ENCODE data around the gene MAP4K4.

Gene MAP4K4

DNA sequence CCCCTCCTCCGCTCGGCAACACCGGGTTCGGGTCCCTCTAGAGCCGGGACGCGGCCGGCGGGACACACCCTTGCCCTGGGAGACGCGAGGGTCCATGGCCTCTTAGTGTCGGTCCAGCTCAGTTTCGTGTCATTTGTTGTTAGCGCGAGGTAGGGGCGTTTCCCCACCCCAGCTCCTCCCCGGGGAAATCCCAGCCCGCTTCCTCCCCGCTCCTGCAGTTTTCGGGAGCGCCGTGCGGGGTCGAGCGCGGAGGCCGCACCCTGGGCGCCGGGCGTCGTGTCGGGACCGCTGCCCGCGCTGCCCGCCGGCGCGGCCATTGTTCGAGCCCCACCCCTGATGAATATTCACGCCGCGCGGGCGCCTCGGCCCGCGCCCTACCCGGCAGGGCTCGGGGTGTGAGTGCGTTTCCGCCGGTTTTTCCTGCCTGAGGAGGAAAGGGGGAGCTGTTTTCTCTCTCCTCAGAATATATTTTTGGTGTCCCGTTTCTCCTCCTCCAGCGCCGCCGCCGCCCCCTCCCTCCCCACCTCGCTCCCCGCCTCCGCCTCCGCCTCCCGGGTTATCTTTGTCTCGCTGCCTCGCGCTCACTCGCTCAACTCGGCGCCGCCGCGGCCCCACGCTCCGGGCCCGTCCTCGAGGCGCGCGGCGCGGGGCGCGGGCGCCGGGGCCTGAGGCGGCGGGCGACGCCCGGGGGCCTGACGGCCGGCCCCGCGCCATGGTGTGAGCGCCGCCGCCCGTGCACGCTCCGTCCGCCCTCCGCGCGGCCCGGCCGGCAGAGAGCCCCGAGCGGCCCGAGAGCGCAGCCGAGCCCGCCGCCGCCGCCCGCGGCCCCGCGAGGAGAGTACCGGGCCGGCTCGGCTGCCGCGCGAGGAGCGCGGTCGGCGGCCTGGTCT is at the start of gene MAP4K4:
Gene MAP4K4, plus strand, starts transcription at position 584 of the 890 bp plus-strand sequence. CDS start 374 bp downstream, outside the sequence.
- DNase-seq = no peak

DNA sequence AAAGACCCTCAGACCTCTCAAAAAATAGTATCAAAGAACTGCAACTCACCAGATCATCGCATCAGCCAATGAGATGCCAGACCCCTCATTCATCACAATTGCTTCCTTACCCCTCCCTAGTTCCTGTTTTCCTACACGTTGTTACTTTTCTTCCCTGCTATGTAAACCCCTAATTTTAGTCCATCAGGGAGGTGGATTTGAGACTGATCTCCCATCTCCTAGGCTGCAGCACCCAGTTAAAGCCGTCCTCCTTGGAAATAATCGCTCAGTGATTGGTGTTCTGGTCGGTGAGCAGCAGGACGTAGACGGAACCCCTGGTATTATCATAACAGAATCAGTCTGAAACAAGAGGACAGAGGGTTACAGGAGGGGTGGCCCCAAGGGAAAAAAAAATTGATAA is 44.0 kb upstream of the MAP4K4 start:
- DNase-seq = no peak

DNA sequence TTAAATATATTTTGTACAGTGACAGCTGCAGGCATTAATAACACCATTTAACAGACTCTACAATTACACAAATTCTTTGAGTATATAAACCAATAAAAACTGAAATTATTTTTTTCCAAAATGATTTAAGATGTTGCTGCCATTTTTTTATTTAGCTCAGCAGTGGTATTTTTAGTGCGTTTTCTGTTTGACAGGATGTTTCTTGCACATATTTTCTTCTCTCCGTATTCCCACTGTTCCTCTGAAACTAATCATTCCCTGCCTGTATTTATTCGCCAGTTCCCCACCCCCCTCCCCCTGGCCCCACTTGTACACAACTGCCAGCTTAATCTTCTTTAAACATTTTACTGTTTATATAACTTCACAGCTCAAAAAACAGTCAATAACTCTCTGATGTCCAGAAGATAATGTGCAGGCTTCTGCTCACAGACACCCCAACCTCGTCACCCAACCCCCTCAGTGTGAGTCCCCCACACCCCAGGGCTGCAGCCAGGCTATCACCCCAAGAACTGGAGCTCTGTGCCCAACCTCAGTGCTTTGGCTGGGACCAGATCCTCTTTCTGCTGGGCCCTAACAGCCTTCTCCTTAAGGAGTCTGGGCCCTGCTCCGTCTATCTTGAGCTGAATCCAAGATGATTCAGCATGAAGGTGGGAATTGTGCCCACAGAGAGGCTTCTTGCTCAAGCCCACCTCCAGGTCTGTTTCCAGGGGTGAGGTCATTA is 41.6 kb upstream of the MAP4K4 start:
- no peak for DNase-seq

DNA sequence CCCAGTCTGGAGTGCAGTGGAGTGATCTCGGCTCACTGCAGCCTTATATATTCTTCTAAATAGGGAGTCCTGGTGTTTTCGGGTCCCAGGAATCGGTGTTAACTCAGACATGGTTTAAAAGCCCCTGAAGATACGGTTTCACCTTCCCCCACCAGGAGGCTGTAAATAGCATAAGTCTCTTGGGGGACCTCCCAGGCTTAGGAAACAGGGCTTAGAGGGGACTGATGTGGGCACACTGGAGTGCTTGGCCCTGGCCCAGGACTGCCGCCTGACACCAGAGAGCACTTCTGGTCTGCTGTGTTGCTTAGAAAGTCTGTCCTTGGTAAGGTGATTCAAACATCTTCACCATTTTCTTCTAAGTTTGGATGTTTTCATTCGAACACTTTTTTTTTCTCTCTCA is 39.7 kb upstream of the MAP4K4 start:
- DNase-seq = no peak

DNA sequence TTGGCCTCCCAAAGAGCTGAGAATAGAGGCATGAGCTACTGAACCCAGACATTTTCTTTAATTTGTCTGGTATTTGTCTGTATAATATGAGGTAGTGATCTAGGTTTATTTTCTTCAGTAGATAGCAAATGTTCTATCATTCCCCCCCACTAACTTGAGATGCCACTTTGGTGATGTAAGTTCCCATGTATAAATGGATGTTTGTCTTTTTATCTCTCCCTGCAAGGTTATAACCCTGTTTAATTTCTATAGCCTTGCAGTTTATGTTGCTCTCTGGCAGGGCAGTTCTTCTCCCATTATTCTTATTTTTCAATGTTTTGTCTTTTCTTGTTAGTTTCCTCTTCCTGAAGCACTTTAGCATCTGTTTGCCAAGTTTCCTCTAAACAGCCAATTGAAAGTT is 39.1 kb upstream of the MAP4K4 start:
- no peak for DNase-seq

DNA sequence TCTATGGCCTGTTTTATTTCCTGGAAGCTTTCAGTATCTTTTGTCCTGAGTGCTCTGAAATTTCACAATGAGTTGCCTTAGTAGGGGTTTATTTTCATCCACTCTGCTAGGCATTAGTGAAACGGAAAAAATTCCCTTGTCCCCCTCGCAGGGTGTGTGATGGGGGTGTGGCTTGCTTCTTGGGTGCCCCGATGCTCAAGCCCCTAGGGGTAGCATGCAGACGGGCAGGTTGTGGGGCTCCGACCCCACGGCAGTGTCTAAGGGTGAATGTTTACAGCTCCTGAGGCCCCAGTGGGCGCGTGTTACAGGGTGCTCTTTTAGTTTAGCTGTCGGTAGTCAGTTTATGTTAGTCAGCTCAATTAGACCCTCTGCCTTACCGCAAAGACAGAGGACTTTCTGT is 32.2 kb upstream of the MAP4K4 start:
- no peak for DNase-seq

DNA sequence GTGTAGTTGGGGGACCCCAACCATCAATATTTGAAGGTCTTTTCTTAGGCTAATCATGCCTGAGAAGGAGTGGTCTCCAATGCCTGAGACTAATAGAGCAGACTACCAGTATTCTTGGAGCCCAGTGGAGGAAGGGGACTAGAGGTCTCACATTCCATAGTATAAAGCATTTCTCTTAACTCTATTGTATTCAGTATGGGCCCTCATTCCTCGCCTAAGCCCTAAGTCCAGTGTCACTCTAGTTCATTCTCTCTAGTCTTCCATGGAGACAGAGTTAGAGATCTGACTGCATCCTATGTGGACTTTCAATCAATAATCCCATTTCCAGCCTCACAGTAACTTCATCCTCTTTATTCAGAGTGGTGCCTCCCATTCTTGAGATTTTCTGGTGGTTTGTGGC is 29.7 kb upstream of the MAP4K4 start:
- DNase-seq = no peak

DNA sequence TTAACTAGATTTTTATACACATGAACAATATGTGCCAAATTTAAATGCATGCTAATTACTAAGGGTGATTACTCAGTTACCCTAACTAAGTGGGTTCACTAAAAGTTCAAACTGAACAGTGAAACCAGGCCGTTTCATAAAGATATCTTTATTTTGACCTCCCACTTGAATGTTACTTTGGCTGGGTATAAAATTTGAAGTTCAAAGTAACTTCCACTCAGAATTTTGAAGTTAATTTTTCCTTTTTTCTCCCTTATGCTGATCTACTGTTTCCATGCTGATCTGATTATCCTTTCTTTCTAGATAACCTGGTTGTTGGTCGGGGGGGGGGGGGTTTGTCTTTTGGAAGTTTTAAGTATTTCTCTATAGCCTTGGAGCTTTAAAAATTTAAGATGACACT is 25.5 kb upstream of the MAP4K4 start:
- no peak for DNase-seq

DNA sequence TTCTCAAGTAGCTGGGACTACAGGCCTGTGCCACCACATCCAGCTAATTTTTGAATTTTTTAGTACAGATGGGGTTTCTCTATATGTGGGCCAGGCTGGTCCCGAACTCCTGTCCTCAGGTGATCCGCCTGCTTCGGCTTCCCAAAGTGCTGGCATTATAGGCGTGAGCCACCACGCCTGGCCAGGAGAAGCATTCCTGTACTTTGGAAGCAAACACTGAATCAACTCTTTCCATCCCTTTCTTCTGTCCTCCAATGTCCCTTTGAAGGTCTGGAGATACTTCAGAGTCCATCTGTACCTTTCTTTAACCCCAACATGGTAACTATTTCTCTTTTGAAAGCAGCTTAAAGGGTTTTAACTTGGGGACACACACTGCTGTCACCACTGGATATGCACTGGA is 23.6 kb upstream of the MAP4K4 start:
- DNase-seq = no peak

DNA sequence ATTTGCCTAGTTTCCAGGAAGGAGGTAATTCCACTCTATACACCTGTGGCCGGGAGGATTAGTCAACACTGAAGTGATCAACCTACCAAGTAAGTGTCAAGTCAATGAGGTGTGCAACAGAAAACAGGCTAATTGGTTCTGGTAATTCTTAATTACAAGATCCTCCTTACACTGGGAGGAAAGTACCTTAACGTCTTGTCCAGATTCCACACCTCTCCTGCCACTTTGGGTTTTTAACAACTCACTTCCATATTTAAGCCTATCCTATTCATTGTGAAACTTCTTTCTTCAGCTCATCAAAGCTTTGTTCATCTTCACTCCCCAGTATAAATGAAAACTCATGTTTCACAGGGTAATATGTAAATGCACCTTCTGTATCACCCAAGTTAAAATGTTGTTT is 22.0 kb upstream of the MAP4K4 start:
- DNase-seq = no peak

DNA sequence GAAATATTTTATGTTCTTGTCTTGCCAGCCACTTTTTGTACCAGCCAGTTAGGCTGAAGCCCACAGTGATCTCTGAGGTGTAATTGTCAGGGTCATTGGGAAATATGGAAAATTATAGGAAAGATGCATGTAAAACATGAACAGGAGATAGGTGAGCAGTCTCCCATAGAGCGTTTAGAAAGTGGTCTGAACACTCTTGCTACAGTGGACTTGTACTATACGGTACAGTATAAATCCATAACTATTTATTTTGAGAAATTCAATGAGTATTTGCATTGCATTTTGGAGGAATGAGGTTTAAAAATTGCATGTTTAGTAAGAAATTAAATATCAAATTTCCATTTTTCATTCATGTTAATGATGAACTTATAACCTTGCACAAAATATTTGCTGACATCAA is 20.8 kb upstream of the MAP4K4 start:
- DNase-seq = no peak

DNA sequence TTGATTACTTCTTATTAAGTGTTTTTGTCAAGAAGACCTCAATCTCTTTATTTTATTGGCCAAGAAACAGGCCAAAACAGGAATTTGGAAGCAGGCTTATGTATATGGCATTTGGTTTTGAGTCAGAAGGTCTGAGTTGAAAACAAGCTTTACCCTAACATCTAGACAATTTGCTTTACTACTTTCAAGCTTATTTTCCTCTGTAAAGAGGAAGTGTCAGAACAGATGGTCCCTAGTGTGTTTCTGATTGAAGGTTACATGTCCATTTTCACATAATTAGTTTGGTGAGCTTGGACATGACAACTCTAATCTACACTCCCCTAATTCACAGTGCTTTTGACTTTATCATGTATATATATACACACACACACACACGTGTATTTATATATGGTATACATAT is 19.8 kb upstream of the MAP4K4 start:
- no peak for DNase-seq

DNA sequence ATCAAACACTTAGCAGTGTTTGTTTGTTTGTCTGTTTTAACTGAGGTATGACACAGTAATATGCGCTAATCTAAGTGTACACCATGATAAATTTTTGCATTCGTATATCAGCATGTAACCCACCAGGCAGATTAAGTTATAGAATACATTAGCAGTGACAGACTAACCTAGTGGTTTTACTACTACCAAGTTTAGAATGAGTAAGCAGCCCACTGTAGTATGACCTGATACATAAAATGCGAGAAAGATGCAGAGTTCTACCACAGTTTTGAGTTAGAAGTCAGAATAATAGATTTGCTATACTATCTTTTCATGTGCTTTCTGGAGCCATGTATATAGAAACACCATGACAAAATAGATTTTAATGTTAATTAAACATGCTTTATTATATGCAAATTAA is 19.1 kb upstream of the MAP4K4 start:
- no peak for DNase-seq

DNA sequence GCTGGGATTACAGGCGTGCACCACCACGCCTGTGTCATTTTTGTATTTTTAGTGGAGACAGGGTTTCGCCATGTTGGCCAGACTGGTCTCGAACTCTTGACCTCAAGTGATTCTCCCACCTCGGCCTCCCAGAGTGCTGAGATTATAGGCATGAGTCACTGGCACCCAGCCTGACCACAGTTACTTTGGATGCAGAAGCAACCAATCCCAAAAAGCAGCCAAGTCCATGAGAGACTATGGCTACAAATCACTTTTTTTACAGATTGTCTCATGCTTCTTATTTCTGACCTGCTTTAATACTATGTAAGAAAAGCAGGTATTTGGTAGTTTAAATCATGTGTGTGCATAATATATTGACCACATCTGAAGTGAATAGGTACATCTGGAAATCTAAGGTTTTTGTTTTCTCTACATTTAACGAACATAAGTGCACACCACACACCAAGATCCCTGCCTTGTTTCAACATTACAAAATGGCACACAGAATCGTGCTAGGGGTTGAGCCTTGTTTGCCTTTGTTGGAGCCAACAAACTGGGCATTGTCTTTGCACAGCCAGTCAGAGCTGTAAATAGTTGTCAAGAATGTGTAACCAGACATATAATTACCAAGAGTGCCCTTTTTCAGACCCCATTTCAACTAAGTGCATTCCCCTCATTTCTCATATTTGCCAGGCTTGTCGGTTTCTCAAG is 18.3 kb upstream of the MAP4K4 start:
- no peak for DNase-seq

DNA sequence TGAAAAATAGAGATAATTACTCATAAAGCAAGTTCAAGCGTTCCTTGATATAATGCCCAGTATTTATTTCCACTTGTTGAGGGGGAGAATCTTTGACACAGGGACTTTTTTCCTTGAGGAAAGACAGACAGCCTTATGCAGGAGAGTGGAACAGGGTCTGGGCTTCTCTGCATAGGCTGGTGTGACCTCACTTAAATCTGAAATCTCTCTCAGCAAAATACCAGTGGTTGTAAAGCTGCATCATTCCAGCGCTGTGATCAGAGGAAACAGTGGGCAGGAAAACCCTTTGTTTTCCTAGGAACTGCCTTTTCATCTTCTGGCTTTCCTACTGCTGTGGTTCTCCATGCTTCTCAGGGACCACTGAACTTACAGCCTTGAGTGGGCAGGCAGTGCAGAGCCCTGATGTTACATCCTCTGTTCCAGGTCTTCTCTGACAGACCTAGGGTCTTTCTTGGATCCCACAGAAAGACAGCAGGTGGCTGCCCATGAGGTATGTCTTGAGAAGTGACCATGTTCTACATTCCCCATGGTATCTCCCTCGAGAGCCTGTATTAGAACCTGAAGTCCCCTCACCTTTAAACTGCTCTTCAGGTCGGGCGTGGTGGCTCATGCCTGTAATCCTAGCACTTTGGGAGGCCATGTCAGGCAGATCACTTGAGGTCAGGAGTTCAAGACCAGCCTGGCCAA is 17.6 kb upstream of the MAP4K4 start:
- DNase-seq = no peak

DNA sequence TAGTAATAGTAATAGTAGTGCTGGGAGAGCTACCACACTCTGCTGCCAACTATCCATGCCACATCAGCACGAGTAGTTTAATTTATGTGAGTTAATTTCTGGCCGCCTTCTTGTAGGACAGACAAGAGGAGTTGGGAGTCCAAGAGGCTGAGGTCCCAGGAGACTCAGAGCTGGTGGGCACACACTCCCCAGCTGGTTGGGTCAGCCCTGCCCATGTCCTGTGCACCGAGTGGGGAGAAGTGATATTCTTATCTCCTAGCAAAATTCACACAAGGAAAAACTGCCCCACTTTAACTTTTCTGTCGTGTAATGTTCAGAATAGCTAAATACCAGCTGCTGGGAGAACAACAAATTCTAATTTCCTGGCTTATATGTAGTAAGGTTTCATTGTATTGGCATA is 15.2 kb upstream of the MAP4K4 start:
- DNase-seq = no peak

DNA sequence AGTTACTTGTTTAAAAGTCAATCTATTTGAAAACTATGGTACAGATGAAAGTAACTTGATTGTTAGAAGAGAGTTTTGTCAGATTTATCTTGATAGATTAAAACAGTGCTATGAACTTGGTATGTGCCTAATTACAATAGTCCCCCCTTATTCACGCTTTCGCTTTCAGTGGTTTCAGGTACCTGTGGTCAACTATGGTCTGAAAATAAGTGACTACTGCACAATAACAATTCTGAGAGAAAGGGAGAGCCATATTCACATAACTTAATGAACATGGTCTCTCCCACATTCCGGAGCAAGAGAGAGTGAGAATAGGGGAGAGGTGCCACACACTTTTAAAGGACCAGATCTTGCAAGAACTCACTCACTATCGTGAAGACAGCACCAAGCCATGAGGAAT is 13.2 kb upstream of the MAP4K4 start:
- DNase-seq = no peak

DNA sequence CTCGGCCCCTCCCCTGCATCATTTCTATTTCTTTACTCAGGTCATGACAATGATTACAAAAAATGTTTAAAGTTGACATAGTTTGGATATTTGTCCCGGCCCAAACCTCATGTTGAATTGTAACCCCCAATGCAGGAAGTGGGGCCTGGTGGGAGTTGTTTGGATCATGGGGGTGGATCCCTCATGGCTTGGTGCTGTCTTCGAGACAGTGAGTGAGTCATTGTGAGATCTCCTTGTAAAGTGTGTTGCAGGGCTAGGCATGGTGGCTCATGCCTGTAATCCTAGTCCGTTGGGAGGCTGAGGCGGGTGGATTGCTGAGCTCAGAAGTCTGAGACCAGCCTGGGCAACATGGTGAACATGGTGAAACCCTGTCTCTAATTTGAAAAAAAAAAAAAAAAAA is 9.2 kb upstream of the MAP4K4 start:
- DNase-seq = no peak

DNA sequence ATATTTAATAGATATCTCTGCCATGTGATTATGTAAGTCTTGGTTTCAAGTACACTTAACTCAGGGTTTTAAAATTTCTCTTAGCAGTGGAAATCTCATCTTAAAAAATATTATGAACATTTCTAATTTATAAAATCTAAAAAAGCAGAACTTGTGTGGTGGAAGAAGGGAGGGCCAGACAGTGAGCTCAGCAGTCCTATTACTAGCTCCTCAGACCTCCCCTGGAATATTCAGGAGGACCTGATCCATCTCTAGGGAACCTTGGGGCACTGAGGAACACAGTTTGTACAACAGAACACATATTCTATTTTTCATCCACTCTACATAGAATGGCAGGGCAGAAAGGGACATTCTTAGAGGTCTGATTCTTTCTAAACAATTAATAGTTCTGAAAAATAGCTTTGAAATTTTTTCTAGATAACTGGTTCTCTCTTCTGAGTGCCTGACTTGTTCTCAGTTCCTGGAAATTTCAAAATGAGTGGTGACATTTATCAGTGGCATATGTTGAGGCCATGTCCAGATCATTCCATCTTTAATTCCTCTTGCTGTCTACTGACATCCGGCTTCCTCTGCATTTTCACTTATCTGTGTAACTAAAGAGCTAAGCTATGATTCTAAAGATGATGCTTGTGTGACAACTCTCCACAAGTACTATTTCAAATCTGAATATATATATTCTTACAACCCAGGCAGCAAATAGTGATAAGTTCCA is 8.2 kb upstream of the MAP4K4 start:
- no peak for DNase-seq

DNA sequence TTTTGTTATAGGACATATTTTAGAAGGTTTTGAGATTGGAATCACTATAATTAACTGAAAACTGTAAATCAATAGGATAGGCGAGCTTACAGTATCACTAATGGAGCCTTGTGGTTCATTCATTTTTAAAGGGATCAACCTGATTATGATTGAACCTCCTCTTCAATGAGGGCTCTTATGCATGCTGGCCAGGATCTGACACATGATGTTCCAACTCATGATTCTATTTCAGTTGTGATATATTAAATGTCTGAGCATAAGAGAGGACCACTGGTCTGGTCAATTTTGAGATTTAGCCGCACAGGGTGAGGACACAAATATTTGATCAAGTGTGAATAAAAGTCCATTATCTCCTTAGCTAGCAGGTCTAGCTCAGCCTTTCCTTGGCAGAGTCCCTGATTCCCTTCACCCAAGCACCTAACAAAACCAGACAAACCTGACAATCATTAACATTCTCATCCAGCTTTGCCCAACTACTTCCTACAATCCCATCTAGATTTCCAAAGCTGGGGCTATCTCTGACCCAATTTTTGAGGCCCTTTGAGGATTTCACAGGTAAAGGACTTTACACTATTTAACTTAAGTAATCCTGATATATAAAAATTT is 6.9 kb upstream of the MAP4K4 start:
- DNase-seq = no peak

DNA sequence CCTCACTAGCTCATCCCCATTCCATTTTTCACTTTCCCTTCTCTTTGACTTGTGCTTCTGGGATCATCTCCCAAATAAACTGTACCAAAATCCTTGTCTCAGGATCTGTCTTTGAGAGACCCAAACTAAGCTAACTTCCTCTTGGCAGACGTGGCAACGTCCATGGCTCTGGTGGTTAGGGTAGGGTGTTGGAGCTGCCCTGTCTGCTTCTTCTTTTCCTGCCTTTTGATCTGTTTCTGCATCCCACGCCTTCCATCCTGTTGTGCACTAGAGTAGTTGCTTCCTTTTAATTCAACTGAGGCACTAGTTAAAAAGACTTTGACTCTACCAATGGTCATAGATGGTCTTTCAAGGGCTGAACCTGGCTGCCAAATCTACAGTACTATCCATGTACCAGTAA is 5.5 kb upstream of the MAP4K4 start:
- no peak for DNase-seq

DNA sequence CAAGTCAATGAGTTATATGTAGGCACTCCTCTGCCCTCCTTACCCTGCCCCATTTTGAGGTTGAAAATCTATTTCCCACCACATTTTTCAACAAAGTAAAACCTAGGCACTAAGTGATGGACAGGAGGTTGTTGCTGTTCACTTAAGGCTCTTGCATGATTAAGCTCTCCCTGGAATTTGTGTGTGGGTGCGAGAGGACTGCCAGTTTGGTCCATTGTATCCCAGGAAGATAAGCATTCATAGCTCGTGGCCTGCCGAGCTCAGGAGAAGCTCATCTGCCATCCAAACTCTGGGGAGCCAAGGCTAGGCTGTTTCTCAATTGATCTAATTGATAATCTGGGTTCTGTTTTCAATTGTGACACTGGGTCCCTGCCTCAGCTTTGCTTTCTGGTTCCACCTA is 4.7 kb upstream of the MAP4K4 start:
- no peak for DNase-seq

All from GOT3 (cell line).